RCC 7860 (cell line): ENCODE results near the gene LIN7C.
"Not testable (repeated sequence)": the region's sequence is repeated elsewhere in the genome, so short reads cannot be mapped to it uniquely, and the experiment has no call there.

ENCODE experiments used
- DNase-seq: peaks from one replicate; pipeline ENCODE4 v3.0.0-alpha.2; 2015; ENCODE audit warnings: low spot score
- FAIRE-seq: peaks from 2 replicates; lab custom pipeline; 2012; peaks lifted over from hg19 to GRCh38; lab: Jason Lieb, UNC

The LIN7C gene

GRCh38 chr11:27506200-27507182 lies at the start of gene LIN7C:
TSS of gene LIN7C (minus strand) at chr11:27506769. CDS start at chr11:27506752, 17 bp downstream.
- FAIRE-seq (no peak), DNase-seq (peak; percentile 87)

- DNase-seq = no peak
- no peak for FAIRE-seq
Measured at GRCh38 chr11:27555264-27555663, 48.7 kb upstream of the LIN7C start.

- DNase-seq (no peak), FAIRE-seq (no peak)
Measured at GRCh38 chr11:27553186-27553585, 46.6 kb upstream of the LIN7C start.

- DNase-seq (no peak), FAIRE-seq (no peak)
Measured at GRCh38 chr11:27552341-27552740, 45.8 kb upstream of the LIN7C start.

GRCh38 chr11:27551127-27551526 lies 44.6 kb upstream of the LIN7C start:
- DNase-seq (no peak), FAIRE-seq (no peak)

GRCh38 chr11:27545946-27546345 lies 39.4 kb upstream of the LIN7C start:
- DNase-seq = no peak

GRCh38 chr11:27545035-27545434 lies 38.5 kb upstream of the LIN7C start:
- FAIRE-seq (no peak), DNase-seq (no peak)

More at GRCh38 chr11:27545946-27546345, 39.4 kb upstream of the LIN7C start:
- no peak for FAIRE-seq

- no peak for FAIRE-seq
- no peak for DNase-seq
Measured at GRCh38 chr11:27541790-27542189, 35.2 kb upstream of the LIN7C start.

- no peak for FAIRE-seq
- no peak for DNase-seq
Measured at GRCh38 chr11:27540051-27540450, 33.5 kb upstream of the LIN7C start.

GRCh38 chr11:27535103-27535502 lies 28.5 kb upstream of the LIN7C start:
- DNase-seq = no peak
- no peak for FAIRE-seq

GRCh38 chr11:27532652-27533325 lies 26.2 kb upstream of the LIN7C start:
- FAIRE-seq (no peak), DNase-seq (no peak)

- DNase-seq = no peak
- FAIRE-seq = no peak
Measured at GRCh38 chr11:27528712-27529111, 22.1 kb upstream of the LIN7C start.

- FAIRE-seq (no peak), DNase-seq (no peak)
Measured at GRCh38 chr11:27526535-27526934, 20.0 kb upstream of the LIN7C start.

- no peak for DNase-seq
- FAIRE-seq = no peak
Measured at GRCh38 chr11:27525824-27526516, 19.4 kb upstream of the LIN7C start.

GRCh38 chr11:27524155-27524554 lies 17.6 kb upstream of the LIN7C start:
- DNase-seq = peak; percentile 52
- FAIRE-seq = no peak

- DNase-seq (no peak), FAIRE-seq (no peak)
Measured at GRCh38 chr11:27520226-27520625, 13.7 kb upstream of the LIN7C start.

- DNase-seq (no peak), FAIRE-seq (no peak)
Measured at GRCh38 chr11:27518518-27518917, 11.9 kb upstream of the LIN7C start.

- not testable (repeated sequence) for FAIRE-seq
Measured at GRCh38 chr11:27517490-27517889, 10.9 kb upstream of the LIN7C start.

GRCh38 chr11:27514558-27514957 lies 8.0 kb upstream of the LIN7C start:
- FAIRE-seq (no peak), DNase-seq (no peak)

More at GRCh38 chr11:27517490-27517889, 10.9 kb upstream of the LIN7C start:
- DNase-seq = not testable (repeated sequence)

- no peak for FAIRE-seq
- DNase-seq = no peak
Measured at GRCh38 chr11:27514076-27514475, 7.5 kb upstream of the LIN7C start.

- FAIRE-seq = no peak
- DNase-seq = no peak
Measured at GRCh38 chr11:27513389-27513788, 6.8 kb upstream of the LIN7C start.
